Kidney epithelial cell (primary cell): ENCODE results near the gene SHISA3. TPM values are rescaled to one million over a fixed set of nuclear protein-coding genes. Genes with fewer than 3 reads are reported as not detected.

Source experiments
- DNase-seq: peaks from one replicate; pipeline ENCODE4 v3.0.0-alpha.2; 2010; ENCODE audit warnings: low read depth
- H3K27me3 ChIP-seq: 2 replicates; pipeline ENCODE4 v1.6.0; 2011; ENCODE audit warnings: low read length; ENCODE audit not compliant: control insufficient read depth, insufficient read depth
- H3K36me3 ChIP-seq: 2 replicates; pipeline ENCODE4 v1.5.1; 2011; ENCODE audit warnings: low read length; ENCODE audit not compliant: control insufficient read depth, insufficient read depth
- H3K4me3 ChIP-seq: 2 replicates; pipeline ENCODE4 v1.5.1; 2011; ENCODE audit warnings: low read depth, mild to moderate bottlenecking, control low read depth, low read length
- total RNA-seq: library from RNA; depleted of rRNA; stranded (reverse); fragments of >200 nt; gene quantifications from 2 replicates; pipeline ENCODE4 v1.2.3, GENCODE V29; 2015
- TF ChIP-seq, protein P1 (sequence below): IDR thresholded peaks from 2 replicates; pipeline ENCODE4 v1.5.1; 2011; ENCODE audit warnings: mild to moderate bottlenecking, moderate library complexity, low read length, control low read depth, inconsistent platforms; ENCODE audit not compliant: insufficient read depth, poor library complexity, severe bottlenecking

Gene SHISA3
- total RNA-seq = 0.38 and 0.96 TPM in 2 replicates

DNA sequence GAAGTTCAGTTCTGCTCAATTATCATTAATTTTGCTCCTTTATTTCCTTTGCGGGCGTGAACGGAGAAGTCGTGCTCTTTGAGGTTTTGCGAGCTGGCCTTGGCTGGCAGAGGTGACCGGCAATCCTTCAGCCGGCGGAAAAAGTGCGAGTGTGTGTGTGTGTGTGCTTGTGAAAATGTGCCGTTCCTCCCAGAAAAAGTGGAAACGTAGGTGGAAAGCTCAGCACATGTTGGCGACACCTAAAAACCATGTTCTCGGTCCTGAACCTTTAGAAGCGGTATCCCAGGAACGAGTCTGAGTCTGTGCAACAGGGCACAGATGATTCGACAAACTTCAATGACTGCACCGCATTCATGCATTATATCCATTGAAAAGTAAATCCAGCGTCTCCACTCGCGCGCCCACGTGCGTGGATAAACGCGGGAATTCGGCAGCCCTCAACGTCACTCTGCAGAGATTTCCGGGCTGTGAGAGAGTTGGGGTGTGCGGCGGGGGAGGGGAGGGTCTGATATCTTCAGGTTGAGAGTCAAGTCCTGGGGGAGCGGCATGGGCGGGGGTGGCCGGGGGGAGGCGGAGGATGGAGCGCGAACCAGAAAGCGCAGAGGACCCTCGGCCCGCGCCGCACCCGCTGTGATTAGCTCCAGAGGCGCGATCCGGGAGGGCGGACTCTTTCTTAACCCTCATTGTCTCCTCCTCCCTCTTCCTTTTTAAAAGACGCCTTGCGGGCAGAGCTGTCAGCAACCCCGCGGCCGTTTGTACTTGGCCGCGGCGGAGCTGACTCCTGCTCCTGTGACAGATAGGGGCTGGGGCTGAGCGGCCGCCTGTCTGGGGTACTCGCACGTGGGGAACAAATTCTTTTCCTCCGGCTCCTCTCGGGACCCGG lies at the start of gene SHISA3:
TSS of gene SHISA3 (plus strand) at position 737 of the 883 bp plus-strand sequence. CDS start 569 bp downstream, outside the sequence.
- no peak for DNase-seq
- TF ChIP-seq, protein P1, sequence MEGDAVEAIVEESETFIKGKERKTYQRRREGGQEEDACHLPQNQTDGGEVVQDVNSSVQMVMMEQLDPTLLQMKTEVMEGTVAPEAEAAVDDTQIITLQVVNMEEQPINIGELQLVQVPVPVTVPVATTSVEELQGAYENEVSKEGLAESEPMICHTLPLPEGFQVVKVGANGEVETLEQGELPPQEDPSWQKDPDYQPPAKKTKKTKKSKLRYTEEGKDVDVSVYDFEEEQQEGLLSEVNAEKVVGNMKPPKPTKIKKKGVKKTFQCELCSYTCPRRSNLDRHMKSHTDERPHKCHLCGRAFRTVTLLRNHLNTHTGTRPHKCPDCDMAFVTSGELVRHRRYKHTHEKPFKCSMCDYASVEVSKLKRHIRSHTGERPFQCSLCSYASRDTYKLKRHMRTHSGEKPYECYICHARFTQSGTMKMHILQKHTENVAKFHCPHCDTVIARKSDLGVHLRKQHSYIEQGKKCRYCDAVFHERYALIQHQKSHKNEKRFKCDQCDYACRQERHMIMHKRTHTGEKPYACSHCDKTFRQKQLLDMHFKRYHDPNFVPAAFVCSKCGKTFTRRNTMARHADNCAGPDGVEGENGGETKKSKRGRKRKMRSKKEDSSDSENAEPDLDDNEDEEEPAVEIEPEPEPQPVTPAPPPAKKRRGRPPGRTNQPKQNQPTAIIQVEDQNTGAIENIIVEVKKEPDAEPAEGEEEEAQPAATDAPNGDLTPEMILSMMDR = no peak
- Histone ChIP-seq H3K36me3 (no peaks in the 10 kb centered on the region), H3K27me3 (peaks cover 41% of the 10 kb centered on the region), H3K4me3 (peak within 1 kb of the TSS; percentile 36)

DNA sequence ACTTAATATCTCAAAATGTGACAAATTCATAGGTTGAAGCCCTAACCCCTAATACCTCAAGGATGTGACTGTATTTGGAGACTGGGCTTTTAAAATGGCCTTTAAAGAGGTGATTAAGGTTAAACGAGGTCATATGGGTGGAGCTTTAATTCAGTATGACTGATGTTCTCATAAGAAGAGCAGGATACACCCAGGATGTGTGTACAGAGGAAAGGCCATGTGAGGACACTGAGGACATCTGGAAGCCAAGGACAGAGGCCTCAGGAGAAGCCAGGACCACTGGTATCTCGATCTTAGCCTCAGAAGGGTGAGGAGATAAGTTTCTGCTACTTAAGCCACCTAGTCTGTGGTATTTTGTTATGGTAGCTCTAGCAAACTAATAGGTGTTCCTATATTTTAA lies 49.0 kb upstream of the SHISA3 start:
- Histone ChIP-seq H3K4me3 (no peak overlapping the region), H3K27me3 (no peaks in the 10 kb centered on the region), H3K36me3 (no peaks in the 10 kb centered on the region)
- TF ChIP-seq, protein P1 = no peak
- no peak for DNase-seq

DNA sequence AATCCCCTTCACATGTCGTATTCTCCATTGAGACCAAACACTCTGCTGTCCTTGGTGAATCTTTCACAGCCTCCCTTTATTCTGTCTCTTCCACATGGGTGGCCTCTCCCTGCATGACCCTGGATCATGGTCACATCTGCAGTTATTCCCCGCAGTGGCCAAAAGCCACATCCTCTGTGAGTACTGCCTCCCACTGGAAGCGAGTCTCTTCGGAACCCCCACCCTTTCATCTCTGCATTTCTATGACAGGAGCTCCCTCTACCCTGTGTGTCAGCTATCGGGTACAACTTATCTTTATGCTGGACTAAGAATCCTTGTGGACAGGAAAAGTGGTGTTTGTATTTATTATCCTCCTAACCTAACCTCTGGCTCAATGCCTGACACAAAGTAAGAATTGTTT lies 48.6 kb upstream of the SHISA3 start:
- Histone ChIP-seq H3K27me3 (no peaks in the 10 kb centered on the region), H3K36me3 (no peaks in the 10 kb centered on the region), H3K4me3 (no peak overlapping the region)
- no peak for DNase-seq
- TF ChIP-seq, protein P1 = no peak

DNA sequence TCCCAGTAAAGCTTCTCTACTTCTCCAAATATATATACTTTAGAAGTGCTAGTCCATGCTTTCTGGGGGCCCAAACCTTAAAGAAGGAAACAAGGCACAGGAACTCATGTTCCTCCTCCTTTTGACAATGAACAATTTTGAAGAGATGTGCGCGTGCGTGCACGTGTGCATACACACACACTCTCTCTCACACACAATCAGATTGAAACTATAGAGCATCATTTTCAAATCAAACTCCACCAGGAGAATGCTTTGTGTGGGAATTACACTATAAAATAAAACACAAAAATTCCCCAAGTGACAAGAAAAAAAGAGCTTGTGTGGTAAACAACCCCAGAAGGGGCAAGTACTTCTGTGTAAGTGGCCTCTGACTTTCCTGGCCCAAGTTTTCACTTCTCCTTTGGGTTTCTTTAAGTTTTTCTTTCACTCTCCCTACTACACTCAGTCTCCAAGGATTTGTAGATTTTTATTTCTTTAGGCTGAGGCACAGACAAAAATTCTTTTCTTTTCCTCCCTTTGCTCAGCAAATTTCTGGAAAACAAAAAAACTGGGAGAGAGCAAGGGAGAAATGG lies 46.6 kb upstream of the SHISA3 start:
- Histone ChIP-seq H3K36me3 (no peaks in the 10 kb centered on the region), H3K4me3 (no peak overlapping the region), H3K27me3 (no peaks in the 10 kb centered on the region)
- DNase-seq = no peak
- TF ChIP-seq, protein P1 = no peak

DNA sequence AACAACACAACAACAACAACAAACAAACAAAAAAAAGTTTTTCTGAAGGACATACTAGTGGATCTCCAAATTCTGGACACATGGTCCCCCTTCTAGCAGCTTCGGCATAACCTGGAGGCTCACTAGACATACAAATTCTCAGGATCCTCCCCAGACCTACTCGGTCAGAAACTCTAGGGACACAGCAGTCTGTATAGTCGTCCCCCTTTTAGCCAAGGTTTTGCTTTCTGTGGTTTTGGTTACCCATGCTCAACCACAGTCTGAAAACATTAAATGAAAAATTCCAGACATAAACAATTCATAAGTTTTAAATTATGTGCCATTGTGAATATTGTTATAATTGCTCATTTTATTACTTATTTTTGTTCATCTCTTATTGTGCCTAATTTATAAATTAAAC lies 45.2 kb upstream of the SHISA3 start:
- no peaks in the 10 kb centered on the region for H3K27me3 ChIP-seq
- H3K36me3 ChIP-seq = no peaks in the 10 kb centered on the region
- H3K4me3 ChIP-seq = no peak overlapping the region
- DNase-seq = no peak
- TF ChIP-seq, protein P1 = no peak

DNA sequence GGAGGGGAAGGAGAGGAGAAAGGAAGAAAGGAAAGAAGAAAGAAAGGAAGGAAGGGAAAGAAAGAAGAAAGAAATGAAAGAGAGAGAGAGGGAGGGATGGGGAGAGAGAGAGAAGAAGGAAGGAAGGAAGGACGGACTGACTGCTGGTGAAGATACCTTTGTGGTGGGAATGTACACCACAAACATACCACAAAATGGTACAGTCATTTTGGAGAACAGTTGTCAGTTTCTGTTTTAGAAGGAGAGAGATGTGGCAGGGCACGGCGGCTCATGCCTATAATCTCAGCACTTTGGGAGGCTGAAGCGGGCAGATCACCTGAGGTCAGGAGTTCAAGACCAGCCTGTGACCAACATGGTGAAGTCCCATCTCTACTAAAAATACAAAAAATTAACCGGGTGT lies 40.0 kb upstream of the SHISA3 start:
- Histone ChIP-seq H3K4me3 (no peak overlapping the region), H3K36me3 (no peaks in the 10 kb centered on the region), H3K27me3 (no peaks in the 10 kb centered on the region)
- TF ChIP-seq, protein P1 = no peak
- no peak for DNase-seq
